Kidney capillary endothelial cell (primary cell): ENCODE data around the gene SLC6A6.
"Not testable (repeated sequence)": the region's sequence is repeated elsewhere in the genome, so short reads cannot be mapped to it uniquely, and the experiment has no call there.

Experiments
- DNase-seq: peaks from one replicate; pipeline ENCODE4 v3.0.0-alpha.2; 2018; ENCODE audit warnings: low spot score

Gene SLC6A6

DNA sequence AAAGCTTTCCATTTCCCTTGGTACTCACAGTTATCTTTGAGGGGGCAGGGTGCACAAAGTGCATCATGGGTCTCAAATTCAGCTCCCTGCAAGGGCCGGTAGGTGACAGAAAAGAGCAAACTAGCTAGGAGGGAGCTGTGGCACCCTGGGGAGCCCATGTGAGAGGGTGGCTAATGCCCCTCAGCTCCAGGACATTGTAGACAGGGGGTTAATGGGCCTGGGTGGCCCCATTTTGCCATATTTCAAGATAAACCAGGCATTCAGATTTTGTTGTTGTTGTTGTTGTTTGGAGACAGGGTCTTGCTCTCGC, 3.7 kb upstream of the SLC6A6 start:
- DNase-seq = no peak

DNA sequence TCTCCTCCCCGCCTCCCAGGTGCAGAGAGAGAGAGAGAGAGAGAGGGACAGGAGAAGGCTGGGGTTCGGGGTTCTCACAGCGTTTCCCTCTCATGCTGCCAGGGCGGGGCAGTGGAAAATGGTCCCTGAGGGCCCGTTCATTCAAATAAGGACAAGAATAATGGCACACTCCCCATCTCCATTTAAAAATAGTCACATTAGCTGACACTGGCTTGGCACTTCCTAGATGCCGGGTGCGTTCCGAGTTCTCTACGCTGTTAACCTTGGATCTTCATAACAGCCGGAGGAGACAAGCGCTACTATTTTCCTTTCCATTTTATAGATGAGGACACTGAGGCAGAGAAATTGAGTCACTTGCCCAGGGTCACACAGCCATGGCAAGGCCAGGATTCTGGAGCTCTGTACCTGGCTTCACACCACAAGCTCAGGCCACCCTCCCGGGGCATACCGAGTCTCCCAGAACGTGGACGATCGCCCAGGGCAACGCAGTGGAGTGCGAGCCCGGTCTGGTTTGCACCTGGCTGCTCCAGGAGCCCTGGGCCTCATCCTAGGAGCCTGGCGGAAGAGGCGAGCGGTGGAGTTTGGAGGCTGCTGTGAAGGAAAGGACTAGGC, 608 bp upstream of the SLC6A6 start:
- no peak for DNase-seq

DNA sequence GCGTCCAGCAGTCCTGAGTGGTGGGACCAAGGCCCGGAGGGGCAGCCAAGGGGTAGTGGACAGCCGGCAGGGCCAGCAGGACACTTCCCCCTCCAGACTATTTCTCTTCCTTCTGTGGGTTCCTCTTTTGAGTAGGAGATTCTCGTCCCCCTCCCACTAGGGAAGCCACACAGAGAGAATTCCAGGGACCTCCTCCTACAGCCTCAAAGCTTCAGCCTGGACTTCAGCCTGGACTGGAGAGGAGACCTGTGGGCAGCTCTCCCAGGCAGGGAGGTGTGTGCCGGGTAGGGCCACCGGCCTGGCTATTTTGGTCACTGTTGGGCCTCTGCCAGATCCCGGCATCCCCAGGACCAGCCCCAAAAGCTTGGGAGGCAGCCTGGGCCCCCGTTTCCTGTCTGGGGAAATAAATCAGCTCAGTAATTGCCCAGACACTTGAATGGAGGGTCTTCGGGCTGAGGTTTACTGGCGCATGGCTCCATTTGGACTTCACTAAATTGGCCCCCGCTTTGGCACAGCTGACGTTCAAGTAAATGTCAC, 1.3 kb downstream of the SLC6A6 start:
- DNase-seq = no peak

DNA sequence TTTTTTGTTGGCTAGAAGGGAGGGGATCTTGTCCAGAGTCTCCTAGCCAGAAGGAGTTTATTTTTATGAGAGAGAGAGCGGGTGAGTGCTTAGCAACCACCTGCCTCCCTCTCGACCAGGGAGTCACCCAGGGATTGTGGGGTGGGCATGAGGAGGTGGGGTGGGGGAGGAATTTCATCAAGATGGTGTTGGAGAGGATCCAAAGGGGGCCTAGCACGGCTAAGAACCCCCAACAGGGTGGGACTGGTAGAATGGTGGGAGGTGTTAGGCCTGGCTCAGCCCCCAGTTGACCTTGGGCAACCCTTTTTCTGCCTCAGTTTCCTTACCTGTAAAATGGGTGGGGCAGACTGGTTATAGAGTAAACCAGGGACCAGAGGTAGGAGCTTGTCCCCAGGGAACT, 1.8 kb downstream of the SLC6A6 start:
- no peak for DNase-seq

DNA sequence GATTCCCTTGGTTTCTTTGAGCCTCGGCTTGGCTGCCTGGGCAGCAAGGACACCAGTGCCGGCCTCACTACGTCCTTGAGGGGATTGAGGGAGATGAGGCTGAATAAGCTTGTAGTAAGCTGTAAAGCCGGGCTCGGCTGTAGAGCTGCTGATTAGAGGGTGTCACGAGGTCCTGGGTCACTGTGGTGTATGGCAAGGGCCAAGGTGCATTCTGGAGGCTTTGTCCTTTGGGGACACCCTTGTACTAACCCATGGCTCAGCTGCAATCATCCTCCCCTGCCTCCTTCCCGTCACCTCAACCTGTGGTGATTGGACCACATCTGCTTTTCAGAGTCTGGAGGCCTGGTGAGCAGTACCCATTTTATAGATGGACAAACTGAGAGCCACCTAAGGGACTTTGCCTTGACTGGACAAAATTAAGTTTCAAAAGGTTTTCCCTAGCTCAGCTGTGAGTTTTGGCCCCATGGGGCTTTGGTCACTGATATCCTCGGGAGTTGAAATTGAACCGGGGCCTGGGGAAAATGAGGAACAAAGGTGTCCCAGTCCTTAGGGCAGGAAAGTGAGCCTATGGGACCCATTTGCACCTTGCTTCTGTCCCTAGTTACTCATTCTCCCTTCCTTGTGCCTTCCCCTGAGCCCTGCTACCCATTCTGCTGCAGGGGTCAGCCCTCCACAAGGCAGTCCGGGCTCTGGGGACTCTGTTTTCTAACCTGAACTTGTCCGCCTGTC, 2.4 kb downstream of the SLC6A6 start:
- DNase-seq = no peak

DNA sequence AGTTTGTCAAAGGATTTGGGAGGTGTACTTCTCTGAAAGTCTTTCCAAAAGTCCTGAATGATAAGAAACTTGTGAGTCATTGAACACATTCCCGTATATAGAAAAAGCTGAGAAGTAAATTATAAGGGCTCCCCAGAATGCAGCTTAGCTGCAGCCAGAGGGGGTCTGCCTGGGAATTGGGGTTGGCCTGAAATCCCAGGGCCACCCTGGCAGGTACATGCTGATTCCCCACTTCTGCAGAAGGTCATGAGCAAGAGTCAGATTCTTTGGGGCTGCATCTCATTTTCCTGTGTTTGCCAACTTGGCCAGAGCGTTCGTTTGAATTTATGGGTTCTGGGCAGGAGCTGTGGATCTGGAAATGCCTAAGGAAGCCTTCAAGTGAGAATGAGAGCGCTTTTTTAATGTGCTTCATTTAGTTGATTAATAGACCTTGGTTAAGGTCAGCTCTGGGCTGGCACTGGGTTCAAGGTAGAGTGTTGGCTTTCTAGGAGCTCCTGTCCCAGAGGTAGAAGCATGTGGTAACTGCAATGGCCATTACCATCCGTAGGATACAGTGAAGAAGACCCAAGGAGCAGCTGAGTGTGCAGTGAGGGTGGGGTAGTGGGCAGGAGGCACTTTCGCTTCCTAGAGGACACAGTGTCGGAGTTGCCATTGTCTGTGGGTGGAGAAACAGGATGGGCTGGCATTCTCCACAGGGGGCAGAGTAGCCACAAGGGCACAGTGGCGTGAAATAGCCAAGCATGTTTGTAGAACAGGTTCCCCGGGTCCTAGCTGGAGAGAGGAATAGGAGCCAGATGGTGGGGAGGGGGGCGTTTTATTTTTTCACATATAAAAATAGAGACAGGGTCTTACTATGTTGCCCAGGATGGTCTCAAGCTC, 3.2 kb downstream of the SLC6A6 start:
- no peak for DNase-seq

DNA sequence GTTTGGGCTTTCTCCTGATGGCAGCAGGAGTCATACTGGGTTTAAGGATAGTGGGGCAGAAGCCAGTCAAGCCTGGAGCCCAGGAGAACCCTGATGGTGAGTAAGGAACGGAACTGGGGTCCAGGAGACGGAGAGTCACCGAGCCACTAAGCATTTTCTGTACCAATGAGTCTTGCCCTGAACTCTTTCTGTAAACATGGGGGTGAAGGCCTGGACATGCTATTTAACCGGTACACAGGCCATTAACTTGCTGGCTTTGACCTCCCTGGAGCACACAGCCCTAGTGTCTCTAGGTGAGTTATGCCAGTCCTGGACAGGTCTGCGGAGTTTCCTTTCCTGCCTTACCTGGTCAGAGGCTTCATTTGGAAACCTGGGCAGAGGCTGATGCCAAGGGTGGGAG, 3.9 kb downstream of the SLC6A6 start:
- DNase-seq = no peak

DNA sequence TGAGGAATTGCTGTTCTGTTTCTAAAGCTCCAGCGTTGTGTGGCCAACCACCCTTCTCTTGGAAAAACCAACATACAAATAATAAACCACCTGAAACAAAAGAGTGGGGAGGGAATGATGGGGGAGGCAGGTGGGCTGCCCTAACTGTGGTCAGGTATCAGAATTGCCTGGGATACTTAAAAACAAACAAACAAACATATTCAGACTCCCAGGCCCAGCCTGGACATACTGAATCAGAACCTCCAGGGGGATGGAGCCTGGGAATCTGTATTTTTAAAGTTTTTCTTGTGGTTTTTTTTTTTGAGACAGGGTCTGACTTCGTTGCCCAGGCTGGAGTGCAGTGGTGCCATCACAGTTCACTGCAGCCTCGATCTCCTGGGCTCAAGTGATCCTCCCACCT, 4.4 kb downstream of the SLC6A6 start:
- DNase-seq = no peak

DNA sequence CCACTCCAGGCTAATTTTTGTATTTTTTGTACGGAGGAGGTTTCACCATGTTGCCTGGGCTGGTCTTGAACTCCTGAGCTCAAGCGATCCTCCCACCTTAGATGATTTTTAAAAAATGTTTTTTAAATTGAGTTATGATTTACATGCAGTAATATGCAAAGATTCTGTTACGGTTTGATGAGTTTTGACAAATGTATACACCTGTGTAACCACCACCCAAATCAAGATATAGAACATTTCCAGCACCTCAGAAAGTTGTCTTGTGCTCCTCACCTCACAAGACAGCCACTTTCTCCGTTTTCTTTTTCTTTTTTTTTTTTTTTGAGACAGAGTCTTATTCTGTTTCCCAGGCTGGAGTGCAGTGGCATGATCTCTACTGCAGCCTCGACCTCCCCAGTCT, 4.8 kb downstream of the SLC6A6 start:
- DNase-seq = no peak

DNA sequence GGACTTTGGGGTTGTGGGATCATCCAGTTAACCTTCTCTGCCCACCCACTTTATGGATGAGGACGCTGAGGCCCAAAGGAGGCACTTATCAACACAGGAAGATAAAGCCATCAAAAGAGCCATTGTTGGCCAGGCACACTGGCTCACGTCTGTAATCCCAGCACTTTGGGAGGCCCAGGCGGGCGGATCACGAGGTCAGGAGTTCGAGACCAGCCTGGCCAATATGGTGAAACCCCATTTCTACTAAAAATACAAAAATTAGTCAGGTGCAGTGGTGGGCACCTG, 7.3 kb downstream of the SLC6A6 start:
- not testable (repeated sequence) for DNase-seq

DNA sequence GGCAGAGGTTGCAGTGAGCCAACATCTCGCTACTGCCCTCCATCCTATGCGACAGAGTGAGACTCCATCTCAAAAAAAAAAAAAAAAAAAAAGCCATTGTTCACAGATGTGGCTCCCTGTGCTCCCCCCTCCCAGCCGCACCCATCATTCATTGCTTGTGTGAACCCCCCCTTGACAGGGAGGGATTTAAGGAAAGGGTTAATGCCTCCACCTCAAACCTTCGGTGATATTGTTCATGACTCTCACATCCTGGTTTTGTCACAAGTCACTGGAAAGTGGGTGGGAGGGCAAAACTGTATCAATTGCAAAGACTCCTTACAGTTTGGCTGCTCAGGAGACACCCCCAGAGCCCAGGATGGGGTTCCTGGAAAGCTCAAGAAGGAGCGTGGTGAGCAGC, 7.7 kb downstream of the SLC6A6 start:
- no peak for DNase-seq

DNA sequence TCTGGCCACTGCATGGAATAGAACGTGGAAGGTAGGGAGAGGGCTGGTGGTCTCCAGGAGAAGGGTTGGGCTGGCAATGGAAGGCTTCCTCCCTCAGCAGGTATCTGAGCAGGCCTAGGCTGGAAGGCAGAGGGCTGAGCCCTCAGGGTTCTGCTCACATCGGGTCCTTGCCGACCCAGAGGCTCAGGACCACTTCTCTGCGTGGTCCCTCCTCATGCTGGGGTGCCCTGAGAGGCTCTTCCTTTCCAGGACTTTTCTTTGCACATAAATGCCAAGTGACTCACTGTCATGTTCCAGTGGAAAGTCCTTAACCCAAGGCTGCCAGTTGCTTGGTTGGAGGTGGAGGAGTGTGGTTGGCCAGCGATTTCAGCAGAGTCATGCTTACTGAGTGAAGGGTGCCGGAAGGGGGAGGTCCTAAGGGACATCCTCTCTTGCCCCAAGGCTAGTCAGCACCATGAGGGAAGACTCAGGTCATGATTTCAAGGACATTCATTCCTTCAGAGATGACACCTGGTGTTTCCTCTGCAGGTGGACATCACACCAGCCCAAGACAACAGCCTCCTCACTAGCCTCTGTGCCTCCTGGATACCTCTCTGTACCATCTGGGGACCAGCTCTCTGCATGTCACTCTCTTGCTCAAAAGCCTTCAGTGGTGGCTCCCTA, 8.2 kb downstream of the SLC6A6 start:
- peak; percentile 83 for DNase-seq

DNA sequence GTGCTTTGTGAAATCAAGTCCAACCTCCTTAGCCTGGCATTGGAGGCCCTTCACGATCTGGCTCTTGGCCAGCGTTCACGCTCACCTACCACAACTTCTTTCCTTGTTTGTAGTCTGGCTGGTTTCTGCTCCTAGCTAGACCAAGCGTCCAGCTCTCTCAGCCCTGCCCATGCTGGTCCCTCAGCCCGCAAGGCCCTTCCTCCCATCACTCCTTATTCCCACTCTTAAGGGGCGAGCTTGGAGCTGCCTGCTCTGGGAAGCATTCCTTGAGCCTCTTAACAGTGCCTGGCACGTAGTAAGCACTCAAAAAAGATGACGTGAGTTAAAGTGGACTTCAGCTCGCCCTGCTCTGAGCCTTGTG, 8.7 kb downstream of the SLC6A6 start:
- DNase-seq = no peak

DNA sequence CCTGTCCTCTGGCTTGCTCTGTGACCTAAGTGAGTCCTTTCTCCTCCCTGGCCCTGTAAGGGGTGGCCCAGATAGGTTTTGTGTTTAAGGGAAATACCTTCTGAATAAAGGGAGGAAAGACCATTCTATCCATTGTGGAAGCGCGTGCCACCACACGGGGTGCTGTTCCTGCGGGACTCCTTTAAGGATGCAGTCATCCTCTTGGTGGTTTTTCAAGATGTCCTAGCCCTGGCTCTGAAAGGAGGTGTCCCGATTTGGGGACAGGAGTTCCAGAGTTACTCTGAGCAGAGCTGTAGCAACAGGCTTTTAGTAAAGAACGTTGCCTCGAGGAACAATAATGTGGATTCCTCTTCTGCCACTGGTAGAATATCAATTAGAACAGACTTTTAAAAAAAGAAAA, 9.6 kb downstream of the SLC6A6 start:
- no peak for DNase-seq

DNA sequence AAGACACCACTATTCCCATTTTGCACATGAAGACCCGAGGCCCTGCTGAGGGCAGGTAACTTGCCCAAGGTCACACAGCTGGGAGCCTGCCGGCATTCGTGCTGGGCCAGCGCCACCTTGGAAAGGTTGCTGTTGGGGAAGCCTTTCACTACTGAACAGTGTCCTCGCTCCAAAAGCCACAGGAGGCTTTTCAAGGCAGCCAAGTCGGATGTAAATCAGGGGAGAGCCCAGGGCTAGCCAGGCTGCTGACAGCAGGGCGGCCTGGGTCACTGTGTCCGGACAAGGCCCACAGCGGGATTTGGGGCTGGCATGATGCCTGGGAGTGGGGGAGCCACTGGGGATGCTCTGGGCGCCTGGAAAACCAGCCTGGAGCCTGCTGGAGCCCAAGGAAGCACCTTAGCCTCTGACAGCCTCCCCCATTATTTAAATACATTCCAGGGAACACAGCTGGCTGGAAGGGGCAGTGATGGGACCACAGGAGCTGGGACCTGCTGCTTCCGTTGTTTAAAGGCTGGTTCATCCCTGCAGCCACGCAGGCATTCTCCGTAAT, 10.5 kb downstream of the SLC6A6 start:
- no peak for DNase-seq

DNA sequence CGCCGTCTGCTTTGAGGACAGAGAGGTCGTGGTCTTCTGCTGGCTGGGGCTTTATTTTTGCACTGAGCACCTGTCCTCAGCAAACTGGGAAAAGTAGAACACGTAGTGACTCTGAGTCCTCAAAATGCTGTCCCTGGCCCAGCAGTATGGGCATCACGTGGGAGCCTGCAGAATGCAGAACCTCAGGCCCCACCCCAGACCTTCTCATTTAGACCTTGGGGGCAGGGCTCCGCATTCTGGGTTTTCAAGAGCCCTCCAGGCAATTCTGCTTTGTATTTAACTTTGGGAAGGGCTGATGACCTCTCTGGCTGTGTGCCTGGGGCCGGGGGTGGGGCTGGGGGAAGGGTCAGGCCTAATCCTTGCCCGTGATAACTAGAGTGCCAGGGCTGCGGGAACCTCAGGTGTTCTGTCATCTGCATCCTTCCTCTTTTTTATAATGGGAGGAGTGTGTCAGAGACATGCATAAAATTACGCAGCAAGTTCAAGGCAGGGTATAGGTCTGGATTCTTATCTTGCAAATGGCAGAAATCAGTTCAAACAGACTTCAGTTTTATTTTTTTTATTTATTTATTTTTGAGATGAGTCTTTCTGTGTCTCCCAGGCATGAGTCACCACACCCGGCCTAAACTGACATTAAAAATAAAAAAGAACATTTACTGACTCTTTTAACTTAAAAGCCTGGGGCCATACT, 11.1 kb downstream of the SLC6A6 start:
- DNase-seq = no peak

DNA sequence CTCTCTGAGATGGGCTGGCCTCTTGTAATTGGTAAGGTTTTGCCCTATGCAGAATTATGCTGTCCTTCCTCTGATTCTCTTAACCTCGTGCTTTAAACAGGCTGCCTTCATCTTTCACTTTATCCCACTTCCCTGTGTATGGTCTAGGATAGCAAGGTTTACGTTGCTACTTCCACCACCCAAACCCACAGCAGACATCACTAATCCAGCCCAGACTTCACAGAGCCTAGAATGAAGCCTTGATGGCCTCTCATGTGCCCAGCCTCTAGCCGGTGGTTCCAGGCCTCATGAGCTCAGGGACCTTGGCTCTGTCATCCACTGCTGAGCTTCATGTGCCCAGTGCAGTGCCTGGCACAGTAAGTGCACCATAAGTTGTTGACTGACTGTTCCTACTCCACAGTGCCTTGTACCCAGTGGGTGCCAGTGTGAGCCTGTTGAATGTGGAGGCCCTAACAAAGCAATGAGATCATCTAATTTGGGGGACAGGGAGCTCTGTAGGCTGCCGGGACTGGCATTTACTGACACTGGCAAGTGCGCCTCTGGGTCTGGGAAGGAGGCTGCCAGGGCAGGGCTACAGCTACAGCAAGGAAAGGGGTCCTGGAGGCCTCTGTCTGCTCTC, 12.5 kb downstream of the SLC6A6 start:
- no peak for DNase-seq

DNA sequence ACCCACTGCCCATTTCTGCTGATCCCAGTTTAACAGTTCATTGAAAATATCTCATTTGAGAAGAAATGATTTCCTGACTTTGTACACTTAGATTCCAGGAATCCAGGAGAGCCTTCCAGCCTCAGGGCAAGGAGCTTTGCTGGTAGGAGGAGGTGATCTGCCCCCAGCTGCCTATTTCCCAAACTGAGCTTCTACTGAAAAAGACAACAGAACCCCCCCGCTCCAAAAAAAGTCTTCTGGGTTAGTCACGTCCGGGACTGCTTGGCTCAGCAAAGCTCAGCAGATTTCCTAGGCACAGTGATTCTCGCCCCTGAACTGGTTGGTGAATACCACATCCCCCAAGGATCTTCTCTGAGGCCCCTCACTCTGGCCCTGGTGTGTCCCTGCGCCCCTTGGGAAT, 13.1 kb downstream of the SLC6A6 start:
- no peak for DNase-seq

DNA sequence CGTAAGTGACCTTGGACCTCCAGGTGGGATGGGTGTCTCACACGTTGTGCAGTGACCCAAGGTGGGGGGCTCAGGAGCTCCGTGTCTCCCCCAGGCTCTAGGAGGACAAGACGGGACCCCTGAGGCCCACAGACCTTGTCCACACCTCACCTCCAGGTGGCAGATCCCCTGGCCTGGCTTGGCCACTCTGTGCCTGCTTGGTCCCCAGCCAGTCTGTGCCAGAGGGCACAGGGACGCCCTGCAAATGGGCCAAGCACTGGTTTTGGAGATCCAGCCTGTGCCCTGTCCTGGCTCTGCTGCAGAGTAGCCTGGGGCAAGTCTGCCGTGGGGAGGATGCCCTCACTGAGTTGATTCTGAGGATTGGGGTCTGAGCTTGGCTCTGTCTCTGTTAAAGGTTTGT, 14.0 kb downstream of the SLC6A6 start:
- DNase-seq = no peak

DNA sequence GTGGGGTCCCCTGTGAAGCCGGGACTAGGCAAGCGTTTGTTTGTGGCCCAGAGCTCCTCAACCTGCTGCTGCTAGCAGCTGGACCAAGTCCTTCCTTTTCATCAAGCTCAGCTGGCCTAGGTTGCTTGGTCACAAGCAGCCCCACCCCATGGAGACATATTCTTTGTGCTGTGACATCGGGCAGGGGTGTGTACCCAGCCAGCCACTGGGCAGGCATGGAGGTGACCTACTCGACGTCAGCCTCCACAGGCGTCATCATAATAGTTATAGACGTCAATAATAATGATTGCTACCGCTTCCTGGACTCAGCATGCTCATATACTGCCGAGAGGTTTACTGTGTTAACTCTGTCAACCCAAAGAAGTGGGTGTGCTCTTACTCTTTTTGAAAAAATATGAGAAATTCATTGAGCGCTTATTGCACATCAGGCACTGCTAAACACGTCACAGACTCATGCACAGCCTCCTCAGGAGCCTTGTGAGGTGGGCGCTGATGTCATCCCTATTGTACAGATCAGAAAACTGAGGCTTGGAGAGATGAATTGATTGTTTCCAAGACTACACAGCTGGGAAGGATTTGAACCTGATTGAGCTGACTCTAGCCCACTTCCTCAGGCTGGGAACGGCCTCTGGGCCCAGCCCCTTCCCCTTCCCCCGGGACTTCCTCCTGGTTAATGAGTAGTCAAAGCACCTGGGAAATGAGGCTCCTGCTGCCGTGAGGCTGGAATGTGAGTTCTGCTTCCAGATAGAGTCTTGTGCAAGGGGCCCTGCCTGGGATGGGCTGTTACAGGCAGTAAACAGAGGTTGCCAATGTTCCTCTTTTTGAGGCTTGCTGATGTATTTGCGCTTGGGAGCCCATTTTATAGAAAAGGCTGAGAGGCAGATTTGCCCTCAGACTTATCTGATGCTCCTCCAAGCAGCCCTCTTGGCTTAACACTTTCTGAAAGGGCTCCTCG, 16.2 kb downstream of the SLC6A6 start:
- no peak for DNase-seq
